ENCODE results near the gene C1QTNF2.

DNA sequence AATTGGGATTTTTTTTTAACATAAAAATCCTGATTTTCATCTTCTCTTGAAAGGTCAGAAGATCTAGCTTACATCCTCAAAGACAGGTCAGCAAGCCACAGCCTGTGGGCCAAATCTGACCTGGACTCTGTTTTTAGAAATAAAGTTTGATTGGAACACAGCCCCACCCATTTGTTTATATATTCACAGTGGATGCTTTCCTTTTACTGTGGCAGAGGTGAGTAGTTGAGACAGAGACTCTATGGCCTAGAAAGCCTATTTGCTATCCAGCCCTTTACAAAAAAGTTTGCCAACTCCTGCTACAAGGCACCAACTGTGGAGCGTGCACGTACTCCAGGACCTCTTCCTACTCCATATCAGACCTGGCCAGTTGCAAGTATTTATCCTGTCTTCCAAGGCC lies 44.7 kb downstream of the C1QTNF2 start:
- TF ChIP-seq, protein P1, sequence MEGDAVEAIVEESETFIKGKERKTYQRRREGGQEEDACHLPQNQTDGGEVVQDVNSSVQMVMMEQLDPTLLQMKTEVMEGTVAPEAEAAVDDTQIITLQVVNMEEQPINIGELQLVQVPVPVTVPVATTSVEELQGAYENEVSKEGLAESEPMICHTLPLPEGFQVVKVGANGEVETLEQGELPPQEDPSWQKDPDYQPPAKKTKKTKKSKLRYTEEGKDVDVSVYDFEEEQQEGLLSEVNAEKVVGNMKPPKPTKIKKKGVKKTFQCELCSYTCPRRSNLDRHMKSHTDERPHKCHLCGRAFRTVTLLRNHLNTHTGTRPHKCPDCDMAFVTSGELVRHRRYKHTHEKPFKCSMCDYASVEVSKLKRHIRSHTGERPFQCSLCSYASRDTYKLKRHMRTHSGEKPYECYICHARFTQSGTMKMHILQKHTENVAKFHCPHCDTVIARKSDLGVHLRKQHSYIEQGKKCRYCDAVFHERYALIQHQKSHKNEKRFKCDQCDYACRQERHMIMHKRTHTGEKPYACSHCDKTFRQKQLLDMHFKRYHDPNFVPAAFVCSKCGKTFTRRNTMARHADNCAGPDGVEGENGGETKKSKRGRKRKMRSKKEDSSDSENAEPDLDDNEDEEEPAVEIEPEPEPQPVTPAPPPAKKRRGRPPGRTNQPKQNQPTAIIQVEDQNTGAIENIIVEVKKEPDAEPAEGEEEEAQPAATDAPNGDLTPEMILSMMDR (IDR thresholded peaks at IDR 0.05; ENCODE audit: low read length): no peak
- TF ChIP-seq EZH2phosphoT487 (IDR thresholded peaks at IDR 0.05; ENCODE audit: low read length): no peak
